HL-60 (cell line): ENCODE measurements around the gene PAFAH1B2.

Source experiments
- DNase-seq, 2 experiments: peaks; one replicate each; pipeline ENCODE4 v3.0.0-alpha.2; 2010 to 2020; ENCODE audit warnings: low read depth in 1 of 2, low spot score in 1 of 2
- H3K27ac ChIP-seq: fragments of 250-450 bp; sonication (Bioruptor Pico); replicated peaks from 2 replicates; pipeline ENCODE4 v1.5.1; 2020; ENCODE audit warnings: mild to moderate bottlenecking, moderate library complexity
- H3K27me3 ChIP-seq: fragments of 250-450 bp; sonication (Bioruptor Pico); 2 replicates; pipeline ENCODE4 v1.5.1; 2021; ENCODE audit warnings: mild to moderate bottlenecking, moderate library complexity; ENCODE audit not compliant: insufficient read depth, poor library complexity, severe bottlenecking
- H3K4me3 ChIP-seq: replicated peaks from 2 replicates; pipeline ENCODE4 v1.5.1; 2011; ENCODE audit warnings: mild to moderate bottlenecking, control low read depth, low read length; ENCODE audit not compliant: insufficient read depth
- GABPA ChIP-seq: IDR thresholded peaks from 2 replicates; pipeline ENCODE4 v1.6.1; 2012; ENCODE audit warnings: low read depth
- POLR2AphosphoS5 ChIP-seq: IDR thresholded peaks from 2 replicates; pipeline ENCODE4 v1.6.1; 2012; ENCODE audit warnings: low read depth
- SPI1 ChIP-seq: IDR thresholded peaks from 2 replicates; pipeline ENCODE4 v1.6.1; 2012; ENCODE audit warnings: low read depth, mild to moderate bottlenecking, borderline replicate concordance
- TF ChIP-seq, protein P1 (sequence below): IDR thresholded peaks from one replicate; pipeline ENCODE4 v1.5.1; 2011; ENCODE audit warnings: low read length, control low read depth, inconsistent platforms; ENCODE audit not compliant: insufficient read depth
- TF ChIP-seq, protein P2 (sequence below): IDR thresholded peaks from 2 replicates; pipeline ENCODE4 v1.6.1; 2012; ENCODE audit warnings: low read depth; ENCODE audit not compliant: insufficient replicate concordance

Gene PAFAH1B2

DNA sequence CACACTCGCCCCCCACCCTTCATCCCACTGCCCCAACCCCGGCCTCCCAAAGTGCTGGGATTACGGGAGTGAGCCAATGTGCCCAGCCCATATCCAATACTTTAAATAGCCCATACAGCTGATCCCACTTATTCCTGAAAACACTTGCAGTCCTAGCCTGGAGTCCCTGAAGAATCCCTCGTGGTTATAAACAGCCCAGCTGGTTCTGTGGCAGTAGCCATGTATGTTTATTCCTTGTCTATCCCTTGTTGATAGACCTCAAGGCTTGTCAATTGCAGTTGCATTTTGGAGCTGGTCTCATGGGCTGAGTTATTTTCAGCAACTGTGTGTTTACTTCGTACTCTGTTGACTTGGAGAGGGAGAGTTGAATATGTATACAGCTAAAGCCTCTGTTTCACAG is 21.5 kb upstream of the PAFAH1B2 start:
- Histone ChIP-seq H3K27ac (no peak overlapping the region), H3K27me3 (no peaks in the 10 kb centered on the region), H3K4me3 (no peak overlapping the region)
- TF ChIP-seq, protein P1, sequence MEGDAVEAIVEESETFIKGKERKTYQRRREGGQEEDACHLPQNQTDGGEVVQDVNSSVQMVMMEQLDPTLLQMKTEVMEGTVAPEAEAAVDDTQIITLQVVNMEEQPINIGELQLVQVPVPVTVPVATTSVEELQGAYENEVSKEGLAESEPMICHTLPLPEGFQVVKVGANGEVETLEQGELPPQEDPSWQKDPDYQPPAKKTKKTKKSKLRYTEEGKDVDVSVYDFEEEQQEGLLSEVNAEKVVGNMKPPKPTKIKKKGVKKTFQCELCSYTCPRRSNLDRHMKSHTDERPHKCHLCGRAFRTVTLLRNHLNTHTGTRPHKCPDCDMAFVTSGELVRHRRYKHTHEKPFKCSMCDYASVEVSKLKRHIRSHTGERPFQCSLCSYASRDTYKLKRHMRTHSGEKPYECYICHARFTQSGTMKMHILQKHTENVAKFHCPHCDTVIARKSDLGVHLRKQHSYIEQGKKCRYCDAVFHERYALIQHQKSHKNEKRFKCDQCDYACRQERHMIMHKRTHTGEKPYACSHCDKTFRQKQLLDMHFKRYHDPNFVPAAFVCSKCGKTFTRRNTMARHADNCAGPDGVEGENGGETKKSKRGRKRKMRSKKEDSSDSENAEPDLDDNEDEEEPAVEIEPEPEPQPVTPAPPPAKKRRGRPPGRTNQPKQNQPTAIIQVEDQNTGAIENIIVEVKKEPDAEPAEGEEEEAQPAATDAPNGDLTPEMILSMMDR, result no peak
- TF ChIP-seq, protein P2, sequence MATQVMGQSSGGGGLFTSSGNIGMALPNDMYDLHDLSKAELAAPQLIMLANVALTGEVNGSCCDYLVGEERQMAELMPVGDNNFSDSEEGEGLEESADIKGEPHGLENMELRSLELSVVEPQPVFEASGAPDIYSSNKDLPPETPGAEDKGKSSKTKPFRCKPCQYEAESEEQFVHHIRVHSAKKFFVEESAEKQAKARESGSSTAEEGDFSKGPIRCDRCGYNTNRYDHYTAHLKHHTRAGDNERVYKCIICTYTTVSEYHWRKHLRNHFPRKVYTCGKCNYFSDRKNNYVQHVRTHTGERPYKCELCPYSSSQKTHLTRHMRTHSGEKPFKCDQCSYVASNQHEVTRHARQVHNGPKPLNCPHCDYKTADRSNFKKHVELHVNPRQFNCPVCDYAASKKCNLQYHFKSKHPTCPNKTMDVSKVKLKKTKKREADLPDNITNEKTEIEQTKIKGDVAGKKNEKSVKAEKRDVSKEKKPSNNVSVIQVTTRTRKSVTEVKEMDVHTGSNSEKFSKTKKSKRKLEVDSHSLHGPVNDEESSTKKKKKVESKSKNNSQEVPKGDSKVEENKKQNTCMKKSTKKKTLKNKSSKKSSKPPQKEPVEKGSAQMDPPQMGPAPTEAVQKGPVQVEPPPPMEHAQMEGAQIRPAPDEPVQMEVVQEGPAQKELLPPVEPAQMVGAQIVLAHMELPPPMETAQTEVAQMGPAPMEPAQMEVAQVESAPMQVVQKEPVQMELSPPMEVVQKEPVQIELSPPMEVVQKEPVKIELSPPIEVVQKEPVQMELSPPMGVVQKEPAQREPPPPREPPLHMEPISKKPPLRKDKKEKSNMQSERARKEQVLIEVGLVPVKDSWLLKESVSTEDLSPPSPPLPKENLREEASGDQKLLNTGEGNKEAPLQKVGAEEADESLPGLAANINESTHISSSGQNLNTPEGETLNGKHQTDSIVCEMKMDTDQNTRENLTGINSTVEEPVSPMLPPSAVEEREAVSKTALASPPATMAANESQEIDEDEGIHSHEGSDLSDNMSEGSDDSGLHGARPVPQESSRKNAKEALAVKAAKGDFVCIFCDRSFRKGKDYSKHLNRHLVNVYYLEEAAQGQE, result no peak
- TF ChIP-seq GABPA (no peak), POLR2AphosphoS5 (no peak), SPI1 (no peak)
- no peak for DNase-seq

DNA sequence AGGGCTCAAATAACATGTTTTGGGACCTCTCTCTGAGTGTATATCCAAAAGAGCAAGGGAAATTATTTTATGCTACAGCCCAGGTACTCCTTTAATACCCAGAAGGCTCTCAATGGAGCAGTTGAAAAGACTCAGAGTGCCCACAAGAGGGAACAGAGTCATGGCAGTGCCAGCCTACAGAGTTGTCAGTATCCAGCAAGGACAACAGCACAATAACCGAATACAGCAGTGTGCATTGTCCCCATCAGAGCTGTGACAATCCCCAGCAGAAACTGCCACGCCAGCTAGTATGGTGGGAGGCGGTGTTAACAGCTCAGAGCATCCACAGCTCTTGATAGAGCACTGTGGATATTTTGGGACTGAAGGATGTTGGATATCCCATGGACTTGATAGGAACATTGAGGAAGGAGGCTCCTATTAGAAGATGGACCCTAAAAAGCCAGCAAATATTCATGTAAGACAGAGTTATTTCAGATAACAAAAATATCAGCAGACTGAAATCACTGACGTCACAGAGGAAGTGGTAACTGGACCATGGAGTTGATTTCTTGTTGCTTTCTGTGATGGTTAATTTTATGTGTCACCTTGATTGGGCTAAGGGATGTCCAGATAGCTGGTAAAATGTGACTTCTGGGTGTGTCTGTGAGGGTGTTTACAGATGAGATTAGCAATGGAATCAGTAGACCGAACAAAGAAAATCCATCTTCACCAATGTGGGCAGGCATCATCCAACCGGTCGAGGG is 17.7 kb upstream of the PAFAH1B2 start:
- no peak for DNase-seq
- Histone ChIP-seq H3K27me3 (no peaks in the 10 kb centered on the region), H3K27ac (no peak overlapping the region), H3K4me3 (no peak overlapping the region)
- TF ChIP-seq, protein P1, result no peak
- TF ChIP-seq SPI1 (no peak), POLR2AphosphoS5 (no peak), GABPA (no peak)
- TF ChIP-seq, protein P2, result no peak

DNA sequence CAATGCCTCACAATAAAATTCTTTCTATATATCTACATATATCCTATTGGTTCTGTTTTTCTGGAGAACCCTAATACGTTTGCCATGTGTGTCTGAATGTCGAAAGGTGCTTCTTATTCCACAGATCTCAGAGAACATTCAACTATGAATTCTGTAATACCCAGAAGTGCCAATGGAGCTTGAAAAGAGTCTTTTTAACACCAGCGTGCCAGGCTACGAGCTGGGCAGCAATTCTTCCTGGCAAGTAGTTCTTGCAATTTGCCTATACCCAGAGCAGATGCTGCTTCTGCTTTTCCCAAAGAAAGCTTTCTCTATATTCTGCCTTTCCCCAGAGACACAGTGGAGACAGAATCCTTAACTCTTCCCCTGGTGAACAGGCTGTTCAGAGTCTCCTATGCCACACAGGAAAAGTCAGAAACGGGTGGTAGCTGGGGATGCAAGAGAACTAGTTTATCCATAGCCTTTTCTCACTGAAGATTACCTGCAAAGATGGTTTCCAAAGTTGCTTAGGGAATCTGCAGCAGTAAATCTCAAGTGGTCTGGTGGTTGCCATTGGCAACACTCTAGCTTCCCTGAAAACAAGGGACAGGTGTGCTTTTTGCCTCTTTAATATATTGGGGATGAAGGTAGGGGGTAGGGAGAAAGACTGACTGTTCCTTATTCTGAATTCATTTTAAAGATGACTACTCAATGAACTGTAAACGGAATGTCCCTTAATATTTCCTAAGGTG is 16.8 kb upstream of the PAFAH1B2 start:
- H3K27me3 ChIP-seq, result no peaks in the 10 kb centered on the region
- H3K27ac ChIP-seq, result no peak overlapping the region
- DNase-seq, result no peak
- no peak overlapping the region for H3K4me3 ChIP-seq
- TF ChIP-seq POLR2AphosphoS5, result no peak
- TF ChIP-seq, protein P2, result no peak
- TF ChIP-seq, protein P1, result no peak
- no peak for TF ChIP-seq GABPA
- TF ChIP-seq SPI1, result no peak
